Sigmoid colon (tissue), 4 donors: ENCODE measurements around the gene HOXA10.

Experiments
- CTCF ChIP-seq, 4 experiments: fragments of 450-650 bp in 3 of 4; fragments of 200-600 bp in 1 of 4; IDR thresholded peaks; one replicate each; pipeline ENCODE4 v1.5.1; 2016 to 2019; ENCODE audit warnings: antibody characterized with exemption in 4 of 4, mild to moderate bottlenecking in 3 of 4, moderate library complexity in 2 of 4
- EP300 ChIP-seq, 4 donors: sonication (generic); formaldehyde crosslinking; IDR thresholded peaks; one replicate each; pipeline ENCODE4 v1.6.1; 2017; ENCODE audit warnings: antibody characterized with exemption in 4 of 4

GRCh38 chr7:27198138-27198841 is 24.2 kb upstream of the HOXA10 start:
- TF ChIP-seq CTCF (IDR thresholded peaks at IDR 0.05) (no peak), EP300 (IDR thresholded peaks at IDR 0.05) (no peak)
